ENCODE results near the gene L3MBTL4.
"Not testable (repeated sequence)": the region's sequence is repeated elsewhere in the genome, so short reads cannot be mapped to it uniquely, and the experiment has no call there.

L3MBTL4 gene

DNA sequence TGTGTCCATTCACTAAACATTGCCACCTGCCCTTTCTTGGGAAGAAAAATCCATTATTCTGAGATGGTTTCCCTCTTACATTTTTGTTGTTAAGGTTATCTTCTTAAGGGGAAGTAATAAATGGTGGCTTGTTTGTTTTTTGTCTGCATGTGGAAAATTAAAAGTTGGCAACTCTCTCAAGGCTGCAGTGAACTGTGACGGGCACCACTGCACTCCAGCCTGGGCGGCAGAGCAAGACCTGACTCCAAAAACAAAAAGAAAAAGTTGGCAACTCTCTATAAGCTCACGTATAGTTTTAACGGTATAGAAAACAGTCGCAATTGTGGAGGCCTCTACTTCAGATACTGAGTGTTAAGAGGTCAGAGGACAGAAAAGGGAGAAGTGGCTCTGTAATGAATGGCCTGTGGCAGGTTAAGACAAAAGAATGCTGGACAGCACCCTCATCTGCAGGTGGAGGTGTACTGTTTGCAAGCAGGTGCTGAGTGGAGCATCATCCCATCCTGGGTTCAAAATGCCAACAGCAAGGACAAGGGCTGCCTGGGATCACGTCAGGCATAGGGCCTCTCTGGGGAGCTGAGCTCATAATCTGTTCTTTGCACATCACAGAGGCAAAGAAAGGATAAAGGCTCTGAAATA is 16.7 kb downstream of the L3MBTL4 start:
- ChIA-PET POLR2A (ENCODE audit: low non-redundant PET) (no interaction called here), CTCF (no interaction called here)
- no peak for DNase-seq (ENCODE audit: low spot score)
- TF ChIP-seq CTCF (conservative IDR thresholded peaks at IDR 0.05; ENCODE audit: low read depth) = no peak
- H3K27ac ChIP-seq = no peak overlapping the region

GRCh38 chr18:6396847-6397246 is 17.9 kb downstream of the L3MBTL4 start:
- ChIA-PET CTCF (no interaction called here), POLR2A (ENCODE audit: low non-redundant PET) (no interaction called here)
- no peak for DNase-seq (ENCODE audit: low spot score)
- no peak for TF ChIP-seq CTCF (conservative IDR thresholded peaks at IDR 0.05; ENCODE audit: low read depth)
- no peak overlapping the region for H3K27ac ChIP-seq

GRCh38 chr18:6396276-6396675 is 18.4 kb downstream of the L3MBTL4 start:
- no peak overlapping the region for H3K27ac ChIP-seq
- no peak for TF ChIP-seq CTCF (conservative IDR thresholded peaks at IDR 0.05; ENCODE audit: low read depth)
- ChIA-PET POLR2A (ENCODE audit: low non-redundant PET) (no interaction called here), CTCF (interaction anchor here (0.7 kb wide), 1 partner anchor 471 kb away, joined by 3 read pairs; no protein-coding TSS in a partner anchor)
- no peak for DNase-seq (ENCODE audit: low spot score)

GRCh38 chr18:6389005-6389404 is 25.7 kb downstream of the L3MBTL4 start:
- no peak for DNase-seq (ENCODE audit: low spot score)
- CTCF ChIA-PET = no interaction called here
- TF ChIP-seq CTCF (conservative IDR thresholded peaks at IDR 0.05; ENCODE audit: low read depth) = no peak
- POLR2A ChIA-PET (ENCODE audit: low non-redundant PET) = no interaction called here
- no peak overlapping the region for H3K27ac ChIP-seq

DNA sequence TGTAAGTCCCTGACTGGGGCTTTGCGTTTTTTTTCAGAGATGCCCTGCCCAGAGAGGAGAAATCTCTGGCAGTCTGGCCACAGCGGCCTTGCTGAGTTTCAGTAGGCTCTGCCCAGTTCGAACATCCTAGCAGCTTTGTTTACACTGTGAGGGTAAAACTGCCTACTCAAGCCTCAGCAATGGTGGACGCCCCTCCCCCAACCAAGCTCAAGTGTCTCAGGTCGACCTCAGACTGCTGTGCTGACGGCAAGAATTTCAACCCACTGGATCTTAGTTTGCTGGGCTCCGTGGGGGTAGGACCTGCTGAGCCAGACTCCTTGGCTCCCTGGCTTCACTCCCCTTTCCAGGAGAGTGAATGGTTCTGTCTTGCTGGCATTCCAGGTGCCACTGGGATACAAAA is 31.7 kb downstream of the L3MBTL4 start:
- POLR2A ChIA-PET (ENCODE audit: low non-redundant PET) = no interaction called here
- no peak for DNase-seq (ENCODE audit: low spot score)

GRCh38 chr18:6377473-6377872 is 37.2 kb downstream of the L3MBTL4 start:
- POLR2A ChIA-PET (ENCODE audit: low non-redundant PET); CTCF ChIA-PET; DNase-seq (ENCODE audit: low spot score); H3K27ac ChIP-seq: not testable (repeated sequence)

More for the DNA sequence above, 31.7 kb downstream of the L3MBTL4 start:
- no peak for TF ChIP-seq CTCF (conservative IDR thresholded peaks at IDR 0.05; ENCODE audit: low read depth)
- H3K27ac ChIP-seq = no peak overlapping the region
- CTCF ChIA-PET = interaction anchor here (0.6 kb wide), 1 partner anchor 1359 kb away, joined by 3 read pairs; no protein-coding TSS in a partner anchor

DNA sequence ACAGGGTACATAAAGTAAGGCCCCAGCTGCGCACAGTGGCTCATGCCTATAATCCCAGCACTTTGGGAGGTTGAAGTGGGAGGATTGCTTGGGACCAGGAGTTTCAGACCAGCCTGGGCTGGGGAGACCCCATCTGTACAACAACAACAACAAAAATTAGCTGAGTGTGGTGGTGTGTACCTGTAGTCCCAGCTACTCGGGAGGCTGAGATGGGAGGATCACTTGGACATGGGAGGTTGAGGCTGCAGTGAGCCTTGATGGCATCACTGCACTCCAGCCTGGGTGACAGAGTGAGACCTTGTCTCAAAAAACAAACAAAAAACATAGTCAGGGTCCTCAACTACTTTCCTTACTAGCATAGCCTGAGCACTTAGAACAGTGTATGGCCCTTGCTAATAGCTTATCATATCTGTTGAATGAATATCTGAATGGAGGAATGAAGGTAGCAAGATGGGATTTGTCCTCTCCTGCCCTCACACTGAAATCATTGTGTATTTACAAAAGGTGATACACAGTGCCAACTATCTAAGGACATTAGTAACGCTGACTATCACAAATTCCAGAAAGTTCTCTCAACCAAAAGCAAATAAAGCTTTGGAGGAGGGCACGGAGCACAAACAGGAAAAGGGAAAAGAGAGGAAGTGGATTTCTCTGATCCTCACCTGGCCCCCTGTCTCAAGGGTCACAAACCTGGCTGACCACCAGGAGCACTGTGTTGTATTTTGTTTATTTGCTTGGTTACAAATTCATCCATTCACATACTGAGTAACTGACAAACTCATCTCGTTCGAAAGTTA is 38.1 kb downstream of the L3MBTL4 start:
- no peak for DNase-seq (ENCODE audit: low spot score)
- H3K27ac ChIP-seq = no peak overlapping the region
- CTCF ChIA-PET = no interaction called here
- POLR2A ChIA-PET (ENCODE audit: low non-redundant PET) = no interaction called here
- no peak for TF ChIP-seq CTCF (conservative IDR thresholded peaks at IDR 0.05; ENCODE audit: low read depth)

All from RWPE1 (cell line).